Endodermal cell (in vitro differentiated cells): Measurements from ENCODE around the gene GRID1. TPM values are rescaled to one million over a fixed set of nuclear protein-coding genes. Genes with fewer than 3 reads are reported as not detected.

Experiments used
- DNase-seq: peaks from one replicate; pipeline ENCODE4 v3.0.0-alpha.2; 2017
- H3K27ac ChIP-seq: 2 replicates; pipeline ENCODE4 v1.5.1; 2013; ENCODE audit warnings: mild to moderate bottlenecking, low read depth, low read length, moderate library complexity
- H3K27me3 ChIP-seq: 2 replicates; pipeline ENCODE4 v1.6.1; 2013; ENCODE audit warnings: mild to moderate bottlenecking, low read length, moderate library complexity; ENCODE audit not compliant: insufficient read depth, control insufficient read depth, poor library complexity, severe bottlenecking
- H3K36me3 ChIP-seq: 2 replicates; pipeline ENCODE4 v1.7.0; 2013; ENCODE audit warnings: mild to moderate bottlenecking, low read length, moderate library complexity; ENCODE audit not compliant: control insufficient read depth, insufficient read depth
- H3K4me1 ChIP-seq: one replicate; pipeline ENCODE4 v1.7.0; 2013; ENCODE audit warnings: low read length; ENCODE audit not compliant: control insufficient read depth, insufficient read depth
- H3K4me3 ChIP-seq: 2 replicates; pipeline ENCODE4 v1.5.1; 2013; ENCODE audit warnings: mild to moderate bottlenecking, low read length, moderate library complexity
- H3K9ac ChIP-seq: 2 replicates; pipeline ENCODE4 v1.6.1; 2013; ENCODE audit warnings: mild to moderate bottlenecking, low read length, moderate library complexity; ENCODE audit not compliant: poor library complexity, severe bottlenecking; ENCODE audit errors: extremely low read depth
- H3K9me3 ChIP-seq: 2 replicates; pipeline ENCODE4 v1.6.1; 2013; ENCODE audit warnings: mild to moderate bottlenecking, low read length, moderate library complexity; ENCODE audit not compliant: control insufficient read depth
- H3K27ac Mint-ChIP-seq: 2 replicates; pipeline ENCODE4 v1.8.0; 2020; ENCODE audit warnings: mixed read lengths
- H3K27me3 Mint-ChIP-seq: 2 replicates; pipeline ENCODE4 v1.8.0; 2021; ENCODE audit warnings: mild to moderate bottlenecking, mixed read lengths; ENCODE audit not compliant: insufficient read depth
- H3K36me3 Mint-ChIP-seq: 2 replicates; pipeline ENCODE4 v1.8.0; 2020; ENCODE audit warnings: low read depth, mixed read lengths
- H3K4me1 Mint-ChIP-seq: 2 replicates; pipeline ENCODE4 v1.8.0; 2020; ENCODE audit warnings: mixed read lengths
- H3K4me3 Mint-ChIP-seq: 2 replicates; pipeline ENCODE4 v1.8.0; 2020; ENCODE audit warnings: mild to moderate bottlenecking, moderate library complexity, mixed read lengths
- H3K9me3 Mint-ChIP-seq: 2 replicates; pipeline ENCODE4 v1.8.0; 2020; ENCODE audit warnings: mild to moderate bottlenecking, mixed read lengths
- CTCF ChIP-seq: fragments of 200-600 bp; sonication (generic); conservative IDR thresholded peaks from 2 replicates; pipeline ENCODE4 v1.5.0; 2021; ENCODE audit warnings: antibody characterized with exemption, mild to moderate bottlenecking
- WGBS, 2 experiments: methylation state at CpG; one replicate each; pipeline versions ENCODE4 v1.1.5 to v1.1.7; 2013; ENCODE audit warnings: missing lambda C conversion rate in 2 of 2, mixed read lengths in 1 of 2; ENCODE audit not compliant: insufficient coverage in 1 of 2, insufficient read length in 1 of 2; 5-methylcytosine and 5-hydroxymethylcytosine counted together
- total RNA-seq, 2 donors: library from RNA; stranded (reverse); fragmentation: NEBNext Ultra II Directional in 1 of 2; extraction: Animal tissue kit (Norgen Biotek cat#: 25700) in 1 of 2; gene quantifications; 2 replicates in 1 of 2; 3 replicates in 1 of 2; pipeline ENCODE4 v1.2.1, GENCODE V29; 2021

GRID1 gene
- total RNA-seq, 2 donors from 2014 or later: 0.13 to 0.53 TPM

DNA sequence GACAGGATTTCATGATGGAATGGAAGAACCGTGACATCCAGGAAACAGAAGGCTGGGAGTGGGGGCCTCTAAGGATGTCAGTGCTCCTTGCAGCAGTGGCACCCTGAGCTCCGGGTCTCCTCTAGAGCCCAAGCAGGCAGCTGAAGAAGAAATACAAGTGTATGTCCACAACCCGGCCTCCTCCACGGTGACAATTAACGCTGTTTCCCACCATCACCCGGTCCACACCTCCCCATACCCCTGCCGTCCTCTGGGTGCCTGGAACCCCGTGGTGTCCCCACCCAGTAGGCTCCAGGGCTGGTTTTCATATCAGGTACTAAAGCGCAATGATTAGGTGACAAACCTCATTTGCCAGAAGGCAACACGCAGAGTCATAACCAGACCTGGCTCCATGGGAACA lies 30.3 kb downstream of the GRID1 start:
- 89 to 92% methylated on average over 8 to 10 of the region's 10 CpGs for WGBS, 2 experiments
- no peak overlapping the region for H3K4me3 Mint-ChIP-seq
- H3K36me3 ChIP-seq: no peaks in the 10 kb centered on the region
- no peak overlapping the region for H3K27ac Mint-ChIP-seq
- no peaks in the 10 kb centered on the region for H3K9me3 ChIP-seq
- no peak overlapping the region for H3K4me3 ChIP-seq
- peaks cover 4% of the 10 kb centered on the region for H3K9me3 Mint-ChIP-seq
- peaks cover 13% of the 10 kb centered on the region for H3K4me1 Mint-ChIP-seq
- no peak overlapping the region for H3K27ac ChIP-seq
- no peaks in the 10 kb centered on the region for H3K36me3 Mint-ChIP-seq
- no peak for DNase-seq
- peaks cover 6% of the 10 kb centered on the region for H3K27me3 Mint-ChIP-seq
- H3K4me1 ChIP-seq: no peaks in the 10 kb centered on the region
- no peak for TF ChIP-seq CTCF
- no peaks in the 10 kb centered on the region for H3K27me3 ChIP-seq
- no peak overlapping the region for H3K9ac ChIP-seq

DNA sequence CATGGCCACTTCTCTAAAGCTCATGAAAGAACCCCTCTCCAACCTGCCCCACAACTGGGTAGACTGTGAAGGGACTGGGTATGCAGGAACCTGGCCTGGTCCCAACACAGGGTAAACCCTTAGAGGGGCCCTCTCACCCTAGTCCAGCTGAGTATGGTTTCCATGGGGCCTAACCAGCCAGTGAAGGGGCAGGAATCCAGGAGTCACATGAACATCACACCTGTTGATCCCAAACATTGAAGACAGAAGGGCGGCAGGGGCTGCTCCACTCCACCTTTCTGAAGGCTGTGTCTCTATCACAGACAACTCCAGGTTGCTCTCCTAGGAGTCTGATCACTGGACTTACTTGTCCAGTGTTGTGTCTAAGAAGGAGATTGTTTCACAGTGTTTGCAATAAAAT lies 30.8 kb downstream of the GRID1 start:
- H3K9me3 ChIP-seq: no peaks in the 10 kb centered on the region

DNA sequence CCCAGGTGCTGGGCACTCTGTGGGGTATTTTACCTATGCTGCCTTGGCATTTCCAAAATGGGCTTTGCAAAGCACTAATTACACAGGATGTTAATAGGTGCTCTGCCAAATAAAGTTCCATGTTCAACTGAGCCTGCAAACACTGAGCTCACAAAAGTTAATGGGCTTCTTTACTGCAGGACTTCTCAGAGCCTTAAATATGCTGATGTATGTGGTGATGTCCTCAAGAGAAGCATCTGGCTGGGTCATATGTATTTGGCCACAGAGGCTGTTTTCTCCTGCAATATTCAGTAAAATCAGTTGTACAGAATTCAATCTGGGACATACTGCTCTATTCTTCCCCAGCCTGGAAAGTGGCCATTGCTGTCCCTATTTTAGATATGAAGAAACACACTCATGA lies 31.3 kb downstream of the GRID1 start:
- H3K4me1 ChIP-seq: no peaks in the 10 kb centered on the region
- no peak for DNase-seq
- Mint-ChIP-seq H3K27ac (no peak overlapping the region), H3K4me3 (no peak overlapping the region), H3K4me1 (peaks cover 4% of the 10 kb centered on the region), H3K9me3 (peaks cover 4% of the 10 kb centered on the region), H3K36me3 (no peaks in the 10 kb centered on the region), H3K27me3 (peaks cover 6% of the 10 kb centered on the region)
- H3K27ac ChIP-seq: no peak overlapping the region
- H3K27me3 ChIP-seq: no peaks in the 10 kb centered on the region
- H3K9ac ChIP-seq: no peak overlapping the region
- no peaks in the 10 kb centered on the region for H3K9me3 ChIP-seq
- H3K4me3 ChIP-seq: no peak overlapping the region
- H3K36me3 ChIP-seq: no peaks in the 10 kb centered on the region
- TF ChIP-seq CTCF: no peak

More for the DNA sequence above, 30.8 kb downstream of the GRID1 start:
- H3K27ac Mint-ChIP-seq: no peak overlapping the region
- no peaks in the 10 kb centered on the region for H3K36me3 ChIP-seq
- no peak overlapping the region for H3K9ac ChIP-seq
- no peak for TF ChIP-seq CTCF
- no peaks in the 10 kb centered on the region for H3K4me1 ChIP-seq
- no peak overlapping the region for H3K27ac ChIP-seq
- no peak overlapping the region for H3K4me3 Mint-ChIP-seq
- no peaks in the 10 kb centered on the region for H3K36me3 Mint-ChIP-seq
- no peaks in the 10 kb centered on the region for H3K27me3 ChIP-seq
- H3K4me1 Mint-ChIP-seq: peaks cover 10% of the 10 kb centered on the region
- no peak overlapping the region for H3K4me3 ChIP-seq
- peaks cover 6% of the 10 kb centered on the region for H3K27me3 Mint-ChIP-seq
- 95% methylated on average over 1 of the region's 1 CpG; no CpG with 5 or more reads in 1 of the 2 experiments for WGBS, 2 experiments
- DNase-seq: no peak
- peaks cover 4% of the 10 kb centered on the region for H3K9me3 Mint-ChIP-seq
